ENCODE measurements around the gene ATP5F1C. TPM values are rescaled to one million over a fixed set of nuclear protein-coding genes. Genes with fewer than 3 reads are reported as not detected.

Gene ATP5F1C
- 100 to 1,000 TPM; 289 to 379 TPM for total RNA-seq

GRCh38 chr10:7787857-7788638 lies at the start of gene ATP5F1C, which contains the start of gene KIN:
ATP5F1C (plus strand) TSS chr10:7788177; CDS start chr10:7788208, 31 bp downstream.
KIN (minus strand) TSS chr10:7787993; CDS start chr10:7787933, 60 bp downstream.

GRCh38 chr10:7818295-7819120 lies 30.5 kb downstream of the ATP5F1C start, which contains the start of gene TAF3:
TAF3 (plus strand) TSS chr10:7818505; CDS start chr10:7818710, 205 bp downstream.

Other genes starting within 250 kb of the ATP5F1C start
- gene ITIH5, start 121.2 kb upstream of the ATP5F1C start, total RNA-seq: under 1 TPM in 1 of 2 donors, not detected in 1; under 0.01 TPM
- gene ITIH2, start 84.9 kb upstream of the ATP5F1C start, total RNA-seq: not detected
- gene KIN, start 184 bp upstream of the ATP5F1C start, total RNA-seq: 10 to 100 TPM in 1 of 2 donors, 1 to 10 TPM in 1; 7.9 to 11.7 TPM
- 1 to 10 TPM; 2.8 to 3.3 TPM for gene TAF3, start 30.3 kb downstream of the ATP5F1C start, total RNA-seq